Hepatocyte (in vitro differentiated cells): ENCODE measurements around the gene FBXO2. TPM values are rescaled to one million over a fixed set of nuclear protein-coding genes. Genes with fewer than 3 reads are reported as not detected.

Experiments used
- DNase-seq: peaks from one replicate; pipeline ENCODE4 v3.0.0-alpha.2; 2016; ENCODE audit warnings: low spot score
- H2AFZ ChIP-seq: fragments of 200-600 bp; sonication (generic); 2 replicates; pipeline ENCODE4 v1.6.0; 2016; ENCODE audit warnings: antibody characterized with exemption, mild to moderate bottlenecking
- H3K27ac ChIP-seq: fragments of 200-600 bp; sonication (generic); 2 replicates; pipeline ENCODE4 v1.5.1; 2016; ENCODE audit warnings: mild to moderate bottlenecking
- H3K27me3 ChIP-seq: fragments of 200-600 bp; sonication (generic); 2 replicates; pipeline ENCODE4 v1.6.1; 2016
- H3K36me3 ChIP-seq: fragments of 200-600 bp; sonication (generic); replicated peaks from 2 replicates; pipeline ENCODE4 v1.5.1; 2016; ENCODE audit warnings: low read depth; ENCODE audit not compliant: insufficient read depth
- H3K4me1 ChIP-seq: fragments of 200-600 bp; sonication (generic); 2 replicates; pipeline ENCODE4 v1.5.1; 2016; ENCODE audit warnings: mild to moderate bottlenecking, moderate library complexity; ENCODE audit not compliant: insufficient read depth
- H3K4me2 ChIP-seq: fragments of 200-600 bp; sonication (generic); 2 replicates; pipeline ENCODE4 v1.6.0; 2016
- H3K4me3 ChIP-seq: fragments of 200-600 bp; sonication (generic); 2 replicates; pipeline ENCODE4 v1.5.1; 2016; ENCODE audit warnings: mild to moderate bottlenecking
- H3K79me2 ChIP-seq: fragments of 200-600 bp; sonication (generic); 2 replicates; pipeline ENCODE4 v1.6.0; 2017; ENCODE audit warnings: mild to moderate bottlenecking
- H3K9me2 ChIP-seq: fragments of 200-600 bp; sonication (generic); replicated peaks from 2 replicates; pipeline ENCODE4 v1.6.0; 2017; ENCODE audit warnings: mild to moderate bottlenecking; ENCODE audit not compliant: insufficient read depth
- H3K9me3 ChIP-seq: fragments of 200-600 bp; sonication (generic); 2 replicates; pipeline ENCODE4 v1.5.1; 2016; ENCODE audit warnings: low read depth, mild to moderate bottlenecking
- H4K20me1 ChIP-seq: fragments of 200-600 bp; sonication (generic); 2 replicates; pipeline ENCODE4 v1.6.0; 2016; ENCODE audit warnings: mild to moderate bottlenecking; ENCODE audit not compliant: insufficient read depth, poor library complexity, severe bottlenecking
- EZH2 ChIP-seq: fragments of 200-600 bp; sonication (generic); IDR thresholded peaks from 2 replicates; pipeline ENCODE4 v1.6.1; 2016; ENCODE audit warnings: antibody characterized with exemption, mild to moderate bottlenecking, borderline replicate concordance
- EZH2phosphoT487 ChIP-seq: fragments of 200-600 bp; sonication (generic); IDR thresholded peaks from one replicate; pipeline ENCODE4 v1.6.1; 2018; ENCODE audit warnings: antibody characterized with exemption, mild to moderate bottlenecking, low read depth, moderate library complexity; ENCODE audit not compliant: unreplicated experiment, severe bottlenecking
- WGBS: methylation state at CpG from one replicate; pipeline ENCODE4 v1.1.6; 2016; ENCODE audit warnings: low lambda C conversion rate; ENCODE audit errors: missing lambda C conversion rate; 5-methylcytosine and 5-hydroxymethylcytosine counted together
- polyA plus RNA-seq: library from polyadenylated mRNA; unstranded; fragments of >200 nt; fragmentation: Nextera tagmentation; extraction: Ambion mirVana; gene quantifications from 2 replicates; pipeline ENCODE4 v1.2.1, GENCODE V29; 2016
- total RNA-seq: library from RNA; depleted of rRNA; stranded (reverse); fragments of >200 nt; gene quantifications from 2 replicates; pipeline ENCODE4 v1.2.3, GENCODE V29; 2014
- TF ChIP-seq, protein P1 (sequence below): fragments of 200-600 bp; sonication (generic); IDR thresholded peaks from 2 replicates; pipeline ENCODE4 v1.5.1; 2016; ENCODE audit warnings: antibody characterized with exemption, mild to moderate bottlenecking; ENCODE audit not compliant: poor library complexity

The FBXO2 gene
- total and polyA plus RNA-seq, 2 experiments from 2014 or later, result 134 to 339 TPM

DNA sequence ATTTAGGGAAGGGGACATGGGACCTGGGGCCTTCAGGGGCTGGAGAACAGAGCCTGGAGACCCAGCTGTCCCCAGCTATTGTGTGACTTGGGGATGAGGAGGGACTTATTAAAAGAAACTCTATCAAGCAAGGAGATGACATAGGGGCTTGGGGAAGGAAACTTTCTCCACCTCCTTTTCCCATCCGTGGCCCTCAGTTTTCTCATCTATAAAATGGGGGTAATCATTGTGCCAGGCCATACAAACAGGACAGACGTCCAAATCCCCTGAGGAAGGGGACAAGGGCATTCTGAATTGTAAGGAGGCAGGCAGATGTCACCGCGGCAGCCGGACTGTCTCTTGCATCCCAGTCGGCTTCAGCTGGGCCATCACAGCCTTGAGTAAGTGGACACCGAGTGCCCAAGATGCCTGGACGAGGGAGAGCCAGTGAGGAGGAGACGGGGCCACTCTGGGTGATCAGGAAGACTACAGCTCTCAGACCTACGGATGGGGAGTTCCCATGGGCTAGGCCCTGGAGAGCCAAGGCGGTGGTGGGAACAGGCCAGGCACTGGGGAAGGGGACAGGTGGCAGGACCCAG, 1.9 kb downstream of the FBXO2 start:
- no peaks in the 10 kb centered on the region for H3K9me2 ChIP-seq
- H4K20me1 ChIP-seq, result no peaks in the 10 kb centered on the region
- no peaks in the 10 kb centered on the region for H3K27me3 ChIP-seq
- peak overlapping the region; percentile 100 for H3K4me2 ChIP-seq
- H3K4me1 ChIP-seq, result peaks cover 15% of the 10 kb centered on the region
- H2AFZ ChIP-seq, result no peak overlapping the region
- WGBS, result 93% methylated on average over 10 of the region's 11 CpGs
- H3K4me3 ChIP-seq, result no peak overlapping the region
- peak overlapping the region; percentile 98 for H3K27ac ChIP-seq
- TF ChIP-seq EZH2, result no peak
- TF ChIP-seq, protein P1, sequence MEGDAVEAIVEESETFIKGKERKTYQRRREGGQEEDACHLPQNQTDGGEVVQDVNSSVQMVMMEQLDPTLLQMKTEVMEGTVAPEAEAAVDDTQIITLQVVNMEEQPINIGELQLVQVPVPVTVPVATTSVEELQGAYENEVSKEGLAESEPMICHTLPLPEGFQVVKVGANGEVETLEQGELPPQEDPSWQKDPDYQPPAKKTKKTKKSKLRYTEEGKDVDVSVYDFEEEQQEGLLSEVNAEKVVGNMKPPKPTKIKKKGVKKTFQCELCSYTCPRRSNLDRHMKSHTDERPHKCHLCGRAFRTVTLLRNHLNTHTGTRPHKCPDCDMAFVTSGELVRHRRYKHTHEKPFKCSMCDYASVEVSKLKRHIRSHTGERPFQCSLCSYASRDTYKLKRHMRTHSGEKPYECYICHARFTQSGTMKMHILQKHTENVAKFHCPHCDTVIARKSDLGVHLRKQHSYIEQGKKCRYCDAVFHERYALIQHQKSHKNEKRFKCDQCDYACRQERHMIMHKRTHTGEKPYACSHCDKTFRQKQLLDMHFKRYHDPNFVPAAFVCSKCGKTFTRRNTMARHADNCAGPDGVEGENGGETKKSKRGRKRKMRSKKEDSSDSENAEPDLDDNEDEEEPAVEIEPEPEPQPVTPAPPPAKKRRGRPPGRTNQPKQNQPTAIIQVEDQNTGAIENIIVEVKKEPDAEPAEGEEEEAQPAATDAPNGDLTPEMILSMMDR, result no peak
- TF ChIP-seq EZH2phosphoT487, result no peak
- no peaks in the 10 kb centered on the region for H3K9me3 ChIP-seq
- H3K36me3 ChIP-seq, result no peaks in the 10 kb centered on the region
- peaks cover 26% of the 10 kb centered on the region for H3K79me2 ChIP-seq
- DNase-seq, result no peak

DNA sequence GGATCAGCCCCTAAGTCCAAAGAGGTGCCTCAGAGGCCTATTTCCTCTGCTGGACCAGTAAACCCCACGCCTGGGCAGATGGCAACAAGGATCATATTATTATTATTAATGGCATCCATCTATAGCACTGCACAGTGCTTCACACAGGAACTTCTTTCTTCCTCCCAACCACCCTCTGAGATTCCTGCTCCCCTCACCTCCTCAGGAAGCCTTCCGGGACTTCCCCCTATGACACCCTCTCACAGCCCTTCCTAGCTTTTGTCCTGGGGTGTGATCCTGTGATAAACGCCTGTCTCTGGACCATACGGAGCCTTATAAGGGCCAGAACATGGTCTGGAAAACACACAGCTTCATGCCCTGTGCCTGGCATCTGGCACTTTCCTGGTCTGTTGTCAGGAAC, 3.2 kb downstream of the FBXO2 start:
- peaks cover 26% of the 10 kb centered on the region for H3K79me2 ChIP-seq
- WGBS, result 89% methylated on average over 4 of the region's 4 CpGs
- peak overlapping the region; percentile 76 for H3K4me2 ChIP-seq
- H3K4me1 ChIP-seq, result peaks cover 15% of the 10 kb centered on the region
- no peak overlapping the region for H3K4me3 ChIP-seq
- no peak for DNase-seq
- H3K36me3 ChIP-seq, result no peaks in the 10 kb centered on the region
- no peaks in the 10 kb centered on the region for H3K9me2 ChIP-seq
- no peaks in the 10 kb centered on the region for H3K9me3 ChIP-seq
- no peak overlapping the region for H3K27ac ChIP-seq
- no peaks in the 10 kb centered on the region for H4K20me1 ChIP-seq
- no peak for TF ChIP-seq EZH2phosphoT487
- TF ChIP-seq, protein P1, result no peak
- no peak for TF ChIP-seq EZH2
- no peak overlapping the region for H2AFZ ChIP-seq
- no peaks in the 10 kb centered on the region for H3K27me3 ChIP-seq

DNA sequence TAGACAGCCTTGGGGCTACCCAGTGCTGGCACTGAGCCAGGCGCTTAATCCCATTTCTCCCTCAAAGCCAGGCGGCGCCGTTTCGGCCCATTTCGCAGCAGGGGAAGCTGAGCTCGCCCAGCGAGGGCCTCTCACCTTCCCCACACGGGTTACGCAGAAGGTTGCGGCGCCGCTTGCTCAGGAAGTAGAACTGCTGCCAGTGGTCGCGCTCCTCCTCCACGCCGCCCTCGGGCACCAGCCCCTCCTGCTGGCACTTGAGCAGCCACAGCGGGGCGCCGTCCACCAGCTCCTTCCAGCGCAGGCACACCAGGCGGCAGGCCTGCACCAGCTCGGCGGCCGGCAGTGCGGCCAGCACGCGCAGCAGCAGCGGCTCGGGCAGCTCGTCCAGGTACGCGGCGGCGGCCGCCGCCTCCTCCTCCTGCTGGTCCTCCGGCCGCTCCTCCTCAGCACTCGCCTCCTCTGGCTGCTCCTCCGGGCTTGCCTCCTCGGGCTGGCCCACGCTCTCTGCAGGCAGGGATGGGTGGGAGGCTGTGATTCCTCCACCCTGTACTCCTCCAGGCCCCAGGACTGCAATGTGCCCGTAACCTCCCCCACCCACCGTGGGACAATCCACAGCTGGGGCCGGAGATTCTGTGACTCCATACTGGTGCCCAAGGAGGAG, 3.8 kb downstream of the FBXO2 start:
- H4K20me1 ChIP-seq, result no peaks in the 10 kb centered on the region
- H3K79me2 ChIP-seq, result peaks cover 23% of the 10 kb centered on the region
- TF ChIP-seq EZH2phosphoT487, result no peak
- TF ChIP-seq, protein P1, result peak; percentile 72
- H2AFZ ChIP-seq, result no peak overlapping the region
- peak overlapping the region; percentile 76 for H3K4me2 ChIP-seq
- H3K36me3 ChIP-seq, result no peaks in the 10 kb centered on the region
- 25% methylated on average over 37 of the region's 47 CpGs for WGBS
- peaks cover 10% of the 10 kb centered on the region for H3K4me1 ChIP-seq
- H3K9me3 ChIP-seq, result no peaks in the 10 kb centered on the region
- peak; percentile 88 for DNase-seq
- H3K4me3 ChIP-seq, result no peak overlapping the region
- H3K27me3 ChIP-seq, result no peaks in the 10 kb centered on the region
- no peak overlapping the region for H3K27ac ChIP-seq
- no peaks in the 10 kb centered on the region for H3K9me2 ChIP-seq
